ENCODE data around the gene GPATCH8.
"Not testable (repeated sequence)": the region's sequence is repeated elsewhere in the genome, so short reads cannot be mapped to it uniquely, and the experiment has no call there.

The GPATCH8 gene

GRCh38 chr17:44374306-44375195 is 128.7 kb downstream of the GPATCH8 start:
- no peak for DNase-seq

DNA sequence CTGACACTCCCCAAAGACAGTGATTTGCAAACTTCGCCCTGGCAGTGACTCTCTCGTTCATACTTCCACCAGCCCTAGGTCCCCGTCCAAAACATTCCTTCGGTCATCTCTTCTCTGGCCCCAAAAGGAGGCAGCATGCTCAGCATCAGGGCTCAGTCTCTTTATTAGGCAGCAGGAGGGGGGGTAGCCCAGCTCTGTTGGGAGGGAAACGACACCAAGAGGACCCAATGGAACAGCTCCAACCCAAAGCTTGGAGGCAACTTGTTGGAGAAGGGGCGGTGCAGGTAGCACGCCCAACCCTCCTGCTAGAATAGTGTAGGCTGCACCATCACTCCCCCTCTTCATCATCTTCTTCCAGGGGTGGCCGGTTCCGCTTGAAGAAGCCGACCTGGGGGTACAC is 131.2 kb downstream of the GPATCH8 start:
- DNase-seq, result no peak

DNA sequence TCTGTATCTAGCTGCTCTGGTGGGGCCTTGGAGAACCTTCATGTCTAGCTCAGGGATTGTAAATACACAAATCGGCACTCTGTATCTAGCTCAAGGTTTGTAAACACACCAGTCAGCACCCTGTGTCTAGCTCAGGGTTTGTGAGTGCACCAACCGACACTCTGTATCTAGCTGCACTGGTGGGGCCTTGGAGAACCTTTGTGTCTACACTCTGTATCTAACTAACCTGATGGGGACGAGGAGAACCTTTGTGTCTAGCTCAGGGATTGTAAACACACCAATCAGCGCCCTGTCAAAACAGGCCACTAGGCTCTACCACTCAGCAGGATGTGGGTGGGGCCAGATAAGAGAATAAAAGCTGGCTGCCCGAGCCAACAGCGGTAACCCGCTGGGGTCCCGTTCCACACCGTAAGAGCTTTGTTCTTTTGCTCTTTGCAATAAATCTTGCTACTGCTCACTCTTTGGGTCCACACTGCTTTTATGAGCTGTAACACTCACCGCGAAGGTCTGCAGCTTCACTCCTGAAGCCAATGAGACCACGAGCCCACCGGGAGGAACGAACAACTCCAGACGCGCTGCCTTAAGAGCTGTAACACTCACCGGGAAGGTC is 133.7 kb downstream of the GPATCH8 start:
- not testable (repeated sequence) for DNase-seq

DNA sequence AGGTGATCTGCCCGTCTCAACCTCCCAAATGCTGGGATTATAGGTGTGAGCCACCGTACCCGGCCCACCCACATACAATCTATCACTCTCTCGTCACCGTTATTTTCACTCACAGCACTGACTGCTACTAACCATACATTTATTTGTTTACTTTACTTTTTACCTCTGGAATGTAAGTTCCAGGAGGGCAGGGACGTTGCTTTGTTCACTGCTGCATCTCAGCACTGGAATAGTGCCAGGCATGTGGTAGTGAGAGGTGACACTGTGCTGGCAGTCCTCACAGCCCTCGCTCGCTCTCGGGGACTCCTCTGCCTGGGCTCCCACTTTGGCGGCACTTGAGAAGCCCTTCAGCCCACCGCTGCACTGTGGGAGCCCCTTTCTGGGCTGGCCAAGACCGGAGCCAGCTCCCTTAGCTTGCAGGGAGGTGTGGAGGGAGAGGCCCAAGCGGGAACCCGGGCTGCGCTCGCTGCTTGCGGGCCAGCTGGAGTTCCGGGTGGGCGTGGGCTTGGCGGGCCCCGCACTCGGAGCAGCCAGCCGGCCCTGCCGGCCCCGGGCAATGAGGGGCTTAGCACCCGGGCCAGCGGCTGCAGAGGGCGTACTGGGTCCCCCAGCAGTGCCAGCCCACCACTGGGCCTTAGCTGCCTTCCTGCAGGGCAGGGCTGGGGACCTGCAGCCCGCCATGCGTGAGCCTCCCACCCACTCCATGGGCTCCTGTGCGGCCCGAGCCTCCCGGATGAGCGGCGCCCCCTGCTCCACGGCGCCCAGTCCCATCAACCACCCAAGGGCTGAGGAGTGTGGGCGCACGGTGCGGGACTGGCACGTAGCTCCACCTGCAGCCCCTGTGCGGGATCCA is 134.6 kb downstream of the GPATCH8 start:
- not testable (repeated sequence) for DNase-seq

DNA sequence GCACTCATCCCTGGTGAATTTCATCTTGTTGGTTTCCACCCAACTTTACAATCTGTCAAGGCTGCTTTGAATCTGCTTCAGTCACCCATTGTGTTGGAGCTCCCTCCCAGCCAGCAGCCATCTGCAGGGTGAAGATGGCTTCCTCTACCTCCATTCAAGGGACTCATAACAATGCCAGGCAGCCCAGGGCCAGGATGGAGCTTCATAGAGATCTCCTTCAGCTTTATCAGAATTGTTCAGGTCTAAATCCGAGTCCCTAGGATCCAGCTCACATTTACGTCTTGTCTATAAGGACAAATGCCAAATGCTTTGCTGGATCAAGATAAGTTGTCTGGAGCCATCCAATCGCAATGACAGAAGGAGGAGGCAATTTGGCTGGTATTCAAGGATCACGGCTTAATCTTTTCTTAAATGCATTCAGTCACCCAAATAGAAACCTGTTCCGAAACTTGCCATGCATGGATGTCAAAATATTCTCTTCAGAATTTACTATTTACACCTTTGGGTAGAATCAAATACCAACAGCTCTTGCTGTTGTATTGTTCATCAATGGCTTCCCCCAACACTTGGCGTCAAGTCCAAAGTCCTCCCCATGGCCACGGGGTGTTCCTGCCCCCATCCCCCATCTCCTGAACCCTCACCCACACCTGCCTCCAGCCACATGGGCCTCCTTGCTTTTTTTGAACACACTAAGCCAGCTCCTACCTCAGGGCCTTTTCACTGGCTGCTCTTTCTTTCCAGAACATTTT is 135.8 kb downstream of the GPATCH8 start:
- DNase-seq, result no peak

GRCh38 chr17:44365051-44365450 is 138.2 kb downstream of the GPATCH8 start:
- not testable (repeated sequence) for DNase-seq

- peak; percentile 56 for DNase-seq
These were observed 139.5 kb downstream of the GPATCH8 start, which contains the start of gene FAM171A2 for GRCh38 chr17:44363613-44364159. Gene FAM171A2, minus strand, starts transcription at chr17:44363853. Its CDS starts 139 bp downstream, at chr17:44363714.

- no peak for DNase-seq
These were observed 140.1 kb downstream of the GPATCH8 start for GRCh38 chr17:44362949-44363612.

DNA sequence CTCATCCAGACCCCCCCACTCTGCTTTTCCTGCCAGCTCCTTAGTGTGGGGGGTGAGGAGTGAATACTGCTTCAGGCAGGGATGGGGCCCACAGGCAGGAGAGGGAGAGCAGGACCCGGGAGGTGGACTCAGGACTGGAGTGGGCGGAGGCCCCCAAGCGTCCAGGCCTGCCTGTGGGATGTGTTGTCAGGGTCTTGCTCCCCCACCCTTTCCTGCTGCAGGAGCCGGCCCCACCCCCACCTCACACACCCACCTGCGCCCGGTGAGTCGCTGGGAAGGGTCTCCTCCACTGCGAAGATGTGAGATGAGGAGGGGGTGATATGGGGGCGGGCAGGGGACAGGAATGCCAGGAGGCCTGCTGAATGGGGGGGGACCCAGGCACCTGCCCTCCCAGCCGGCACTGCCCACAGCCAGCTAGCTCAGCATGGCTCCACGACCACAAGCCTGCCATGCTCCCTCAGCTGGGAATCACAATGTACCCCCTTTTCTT is 140.7 kb downstream of the GPATCH8 start:
- DNase-seq, result no peak

- DNase-seq, result no peak
These were observed 141.6 kb downstream of the GPATCH8 start for GRCh38 chr17:44361292-44362260.

DNA sequence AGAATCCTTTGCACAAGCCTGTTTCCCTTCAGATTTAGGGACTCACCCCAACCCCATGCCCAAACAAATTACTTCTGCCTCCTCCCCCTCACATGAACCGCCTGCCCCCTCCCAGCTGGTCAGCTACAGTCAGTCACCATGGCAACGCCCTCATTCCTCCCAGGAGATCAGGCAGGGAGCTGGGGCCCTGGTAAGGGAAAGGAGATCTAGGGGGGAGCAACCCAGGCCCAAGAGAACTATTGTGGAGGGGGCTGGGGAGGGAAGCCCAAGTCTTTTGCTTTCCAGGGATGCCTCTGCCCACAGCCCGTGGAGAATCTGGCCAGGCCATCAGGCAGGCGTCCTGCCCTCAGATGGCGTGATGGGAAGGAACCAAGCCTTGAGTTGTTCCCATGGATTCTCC is 142.4 kb downstream of the GPATCH8 start:
- no peak for DNase-seq

DNA sequence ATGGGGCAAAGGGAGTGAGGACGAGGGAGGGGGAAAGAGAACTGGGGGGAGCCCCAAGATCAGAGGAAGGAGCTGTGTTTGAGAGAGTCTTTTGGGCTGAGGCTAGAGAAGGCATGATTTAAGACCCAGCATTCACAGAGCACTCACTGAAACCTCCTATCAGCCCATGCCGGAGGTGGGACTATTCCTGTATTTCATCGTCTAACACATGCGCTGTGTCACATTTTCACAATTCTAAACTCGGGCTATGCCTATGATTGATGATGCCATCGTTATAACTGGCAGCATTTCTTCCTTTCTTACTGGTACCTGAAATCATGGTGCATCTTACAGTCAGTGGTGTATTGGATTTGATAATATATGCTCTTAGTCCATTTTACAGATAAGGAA is 143.1 kb downstream of the GPATCH8 start:
- no peak for DNase-seq

GRCh38 chr17:44359458-44360143 is 143.6 kb downstream of the GPATCH8 start:
- DNase-seq, result no peak

- DNase-seq, result no peak
These were observed 144.2 kb downstream of the GPATCH8 start for GRCh38 chr17:44359006-44359405.

- DNase-seq, result no peak
These were observed 145.1 kb downstream of the GPATCH8 start for GRCh38 chr17:44358066-44358465.

DNA sequence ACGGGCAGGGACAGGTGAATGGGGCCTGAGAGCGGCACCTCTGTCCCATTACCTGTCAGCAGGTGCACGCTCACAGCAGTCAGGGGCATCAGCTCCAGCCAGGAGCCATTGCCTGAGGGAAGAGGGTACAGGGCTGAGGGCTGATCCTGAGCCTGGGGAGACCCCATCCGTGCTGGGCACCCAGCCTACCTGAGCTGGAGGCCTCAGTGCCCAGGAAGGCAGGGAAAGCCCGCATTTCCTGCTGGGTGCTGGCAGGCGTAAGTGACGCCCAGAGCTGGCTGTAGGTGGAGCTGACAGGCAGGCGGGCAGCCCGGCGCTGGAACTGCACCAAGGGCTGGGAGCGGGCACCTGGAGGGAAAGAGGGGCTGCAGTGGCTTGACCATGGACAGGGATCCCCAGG is 147.0 kb downstream of the GPATCH8 start:
- no peak for DNase-seq

- no peak for DNase-seq
These were observed 147.5 kb downstream of the GPATCH8 start for GRCh38 chr17:44355642-44356099.

DNA sequence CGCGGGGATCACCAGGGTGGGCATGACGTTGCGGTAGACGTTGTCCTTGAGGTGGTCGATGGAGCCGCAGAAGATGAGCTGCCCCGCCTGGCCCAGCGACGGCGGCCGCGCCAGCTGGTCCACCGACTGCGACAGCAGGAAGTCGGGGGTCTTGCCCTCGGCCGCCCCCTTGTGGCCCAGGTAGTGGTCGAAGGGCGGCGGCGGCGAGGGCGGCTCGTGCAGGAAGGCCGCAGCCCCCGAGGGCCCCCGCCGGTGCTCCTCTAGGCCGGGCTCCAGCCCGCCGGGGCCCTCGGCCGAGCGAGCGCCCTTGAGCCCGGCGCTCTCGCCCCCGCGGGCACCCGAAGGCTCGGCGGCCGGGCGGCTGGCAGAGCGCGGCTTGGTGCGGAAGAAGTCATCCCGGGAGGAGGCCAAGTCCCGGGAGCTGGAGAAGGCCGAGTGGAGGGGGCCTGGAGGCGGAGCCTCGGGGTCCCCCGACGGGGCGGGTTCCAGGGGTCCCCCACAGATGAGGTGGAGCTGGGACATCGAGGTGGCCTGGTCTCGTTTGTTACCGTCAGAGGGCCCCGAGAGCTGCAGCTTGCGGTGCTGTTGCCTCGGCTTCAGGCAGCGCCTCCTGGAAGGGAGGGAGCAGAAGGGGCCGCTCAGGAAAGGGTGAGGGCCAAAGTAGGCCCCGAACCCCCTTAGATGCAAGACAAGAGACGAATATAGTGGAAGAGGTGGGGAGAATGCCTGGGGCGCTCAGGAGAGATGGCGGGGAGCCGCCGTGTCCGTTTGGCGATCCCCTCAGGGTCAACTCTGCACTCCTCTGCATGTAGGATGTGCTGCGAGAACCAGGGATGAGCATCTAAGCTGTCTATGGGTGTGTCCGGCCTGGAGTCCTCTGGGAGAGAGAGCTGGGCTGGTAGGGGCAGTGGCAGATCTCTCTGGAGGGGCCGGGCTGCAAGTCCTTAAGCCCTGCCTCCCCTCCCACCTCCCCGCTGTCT is 148.3 kb downstream of the GPATCH8 start:
- peak; percentile 52 for DNase-seq

All from effector CD4-positive, alpha-beta T cell (primary cell).